Heart left ventricle (tissue), 16 donors: ENCODE measurements around the gene TMEM72. TPM values are rescaled to one million over a fixed set of nuclear protein-coding genes. Genes with fewer than 3 reads are reported as not detected.
A peak's percentile ranks its signal among the peaks of the same experiment; 100 is the strongest.

Source experiments
- ATAC-seq, 4 donors: fragments of 200-7000 bp; cut with Tn5 transposase; one replicate each; pipeline ENCODE4 v1.9.1; 2020 to 2022; ENCODE audit warnings: moderate library complexity in 4 of 4, mild to moderate bottlenecking in 3 of 4, moderate number of reproducible peaks in 1 of 4
- DNase-seq, 5 donors: peaks; one replicate each; pipeline ENCODE4 v3.0.0-alpha.2; 2020
- H3K27ac ChIP-seq, 12 donors: fragments of 200-600 bp; sonication (generic) in 4 of 12; one replicate each; pipeline versions ENCODE4 v1.5.0 to v1.8.0; 2016 to 2022; ENCODE audit warnings: mild to moderate bottlenecking in 2 of 12
- H3K27me3 ChIP-seq, 9 donors: fragments of 200-600 bp; sonication (generic) in 2 of 9; one replicate each; pipeline versions ENCODE4 v1.5.1 to v1.8.0; 2016 to 2022; ENCODE audit warnings: mild to moderate bottlenecking in 3 of 9
- H3K36me3 ChIP-seq, 9 donors: fragments of 200-600 bp; sonication (generic) in 2 of 9; one replicate each; pipeline versions ENCODE4 v1.5.0 to v1.8.0; 2018 to 2022; ENCODE audit warnings: mild to moderate bottlenecking in 2 of 9
- H3K4me1 ChIP-seq, 12 donors: fragments of 200-600 bp; sonication (generic) in 4 of 12; one replicate each; pipeline versions ENCODE4 v1.5.0 to v1.8.0; 2016 to 2022; ENCODE audit warnings: mild to moderate bottlenecking in 3 of 12
- H3K4me3 ChIP-seq, 12 donors: fragments of 200-600 bp; sonication (generic) in 4 of 12; one replicate each; pipeline versions ENCODE4 v1.5.0 to v1.8.0; 2017 to 2022; ENCODE audit warnings: mild to moderate bottlenecking in 9 of 12, moderate library complexity in 4 of 12
- H3K9me3 ChIP-seq, 12 donors: fragments of 200-600 bp; sonication (generic) in 4 of 12; one replicate each; pipeline versions ENCODE4 v1.5.0 to v1.8.0; 2016 to 2022; ENCODE audit warnings: mild to moderate bottlenecking in 1 of 12
- POLR2A ChIP-seq, 2 donors: fragments of 450-650 bp; IDR thresholded peaks; one replicate each; pipeline ENCODE4 v1.6.1; 2017; ENCODE audit warnings: antibody characterized with exemption in 2 of 2, mild to moderate bottlenecking in 2 of 2, moderate library complexity in 2 of 2
- WGBS, 4 donors: extraction: QIAGEN DNeasy Blood & Tissue Kit in 2 of 4; methylation state at CpG; one replicate each; pipeline versions ENCODE4 v1.1.5 to v1.1.7; 2013 to 2018; 5-methylcytosine and 5-hydroxymethylcytosine counted together
- intact Hi-C, 10 donors: fragments of 100-400 bp; cut with DNase I; formaldehyde crosslinking; loops; one replicate each; pipeline versions ENCODE4 v1.11.1 to v1.14.2; 2022
- polyA plus RNA-seq, 2 donors: library from polyadenylated mRNA; stranded (reverse); fragments of 200-250 nt; gene quantifications; one replicate each; pipeline ENCODE4 v1.2.3, GENCODE V29; 2013
- total RNA-seq, 9 donors: library from RNA; depleted of rRNA in 2 of 9; stranded (reverse); fragments of >200 nt in 2 of 9; fragmentation: NEBNext Ultra II Directional in 3 of 9; extraction: Animal tissue kit (Norgen Biotek cat#: 25700) in 3 of 9; gene quantifications; one replicate each; pipeline versions ENCODE4 v1.1.0 to v1.2.4, GENCODE V29; 2016 to 2023
- TF ChIP-seq, protein P1 (sequence below), 12 donors: fragments of 200-600 bp; sonication (generic) in 4 of 12; IDR thresholded peaks; one replicate each; pipeline versions ENCODE4 v1.5.0 to v1.8.0; 2018 to 2022; ENCODE audit warnings: antibody characterized with exemption in 12 of 12, mild to moderate bottlenecking in 5 of 12
- donor health status: ischemic (EF 13 %, LVEDD 7.1; RV severe dilation, severe dysfunction).
- donor health status: healthy with polysubstance abuse.
- donor health status: DM: no; HTN: yes; CAD: no.
- donor health status: DM: no; HTN: no; CAD: no.
- donor health status: ischemic (EF 25% LVEDD 6.9; RV normal size, moderate dysfunction).
- donor health status: ischemic (EF 25% LVEDD 5.7; RV mildly dilated, moderate dysfunction).
- donor health status: healthy.
- donor health status: DM: yes; HTN: yes; CAD: no.
- donor health status: ischemic (EF 35%, LVEDD 5.7; RV mildly dilated, moderate dysfunction).
- donor health status: nonischemic (EF 11% LVEDD 7.7; RV severe dilation, severe dysfunction).
- donor health status: DM: yes; HTN: yes; CAD: no.
- donor health status: PGD.
- donor health status: ischemic (EF 29% LVEDD 5.4; RV normal size, mild dysfunction).
- donor health status: nonischemic (EF 23%, LVEDD 6.1; RV moderate dilation, normal function).

Gene TMEM72
- total and polyA plus RNA-seq, 11 donors, result 0.15 to 0.27 TPM; not detected in 9

DNA sequence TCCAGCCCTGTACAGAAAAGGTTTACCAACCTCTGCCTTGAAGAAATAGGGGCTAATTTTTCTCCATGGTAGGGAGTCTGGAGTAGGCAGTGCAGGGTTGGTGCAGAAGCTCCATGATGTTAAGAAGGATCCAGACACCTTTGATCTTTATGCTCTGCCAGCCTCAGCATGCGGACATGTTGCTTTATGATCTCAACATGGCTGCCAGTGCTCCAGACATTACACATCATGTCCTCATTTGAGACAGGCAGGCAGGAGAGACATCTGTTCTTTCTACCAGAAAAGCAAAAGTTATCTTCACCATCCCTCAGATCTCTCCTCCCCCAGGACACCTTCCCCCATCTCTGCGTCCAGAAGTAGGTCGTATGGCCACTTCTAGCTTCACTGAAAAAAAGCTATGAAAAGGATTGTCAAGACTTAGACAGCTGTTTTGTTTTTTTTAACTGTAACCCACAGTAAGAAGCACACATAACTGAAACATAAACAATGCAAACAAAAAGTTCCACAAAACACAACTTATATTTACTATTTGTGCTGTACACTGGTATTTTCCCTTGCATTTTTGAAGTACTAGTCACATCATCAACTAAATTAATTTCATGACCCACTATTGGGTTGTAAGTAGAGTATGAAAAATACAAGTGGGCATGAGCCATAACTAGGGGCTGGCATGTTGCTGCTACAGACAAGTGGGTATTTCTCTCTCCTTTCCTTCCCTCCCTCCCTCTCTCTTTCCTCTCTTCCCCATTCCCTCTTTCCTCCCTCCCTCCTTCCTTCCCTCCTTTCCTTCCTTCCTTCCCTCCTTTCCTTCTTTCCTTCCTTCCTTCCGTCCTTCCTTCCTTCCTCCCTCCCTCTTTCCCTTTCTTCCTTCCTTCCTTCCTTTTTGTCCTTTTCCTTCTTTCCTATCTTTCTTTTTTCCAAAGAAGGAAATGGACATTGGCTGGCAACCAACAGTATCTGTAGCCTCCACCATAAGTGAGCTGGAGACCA lies 45.9 kb downstream of the TMEM72 start:
- no peak for ATAC-seq
- no peak for TF ChIP-seq POLR2A (IDR thresholded peaks at IDR 0.05)
- TF ChIP-seq, protein P1, sequence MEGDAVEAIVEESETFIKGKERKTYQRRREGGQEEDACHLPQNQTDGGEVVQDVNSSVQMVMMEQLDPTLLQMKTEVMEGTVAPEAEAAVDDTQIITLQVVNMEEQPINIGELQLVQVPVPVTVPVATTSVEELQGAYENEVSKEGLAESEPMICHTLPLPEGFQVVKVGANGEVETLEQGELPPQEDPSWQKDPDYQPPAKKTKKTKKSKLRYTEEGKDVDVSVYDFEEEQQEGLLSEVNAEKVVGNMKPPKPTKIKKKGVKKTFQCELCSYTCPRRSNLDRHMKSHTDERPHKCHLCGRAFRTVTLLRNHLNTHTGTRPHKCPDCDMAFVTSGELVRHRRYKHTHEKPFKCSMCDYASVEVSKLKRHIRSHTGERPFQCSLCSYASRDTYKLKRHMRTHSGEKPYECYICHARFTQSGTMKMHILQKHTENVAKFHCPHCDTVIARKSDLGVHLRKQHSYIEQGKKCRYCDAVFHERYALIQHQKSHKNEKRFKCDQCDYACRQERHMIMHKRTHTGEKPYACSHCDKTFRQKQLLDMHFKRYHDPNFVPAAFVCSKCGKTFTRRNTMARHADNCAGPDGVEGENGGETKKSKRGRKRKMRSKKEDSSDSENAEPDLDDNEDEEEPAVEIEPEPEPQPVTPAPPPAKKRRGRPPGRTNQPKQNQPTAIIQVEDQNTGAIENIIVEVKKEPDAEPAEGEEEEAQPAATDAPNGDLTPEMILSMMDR (IDR thresholded peaks at IDR 0.05), result no peak
- Histone ChIP-seq H3K27ac (peak overlapping the region; percentile 83 to 98 (median 93)), H3K4me1 (peaks cover 6 to 83% (median 53%) of the 10 kb centered on the region in 12 donors), H3K36me3 (peaks cover 0 to 22% (median 0%) of the 10 kb centered on the region in 9 donors), H3K4me3 (no peak overlapping the region), H3K9me3 (peaks cover 0 to 6% (median 0%) of the 10 kb centered on the region in 12 donors), H3K27me3 (no peaks in the 10 kb centered on the region)
- no peak for DNase-seq
- intact Hi-C loops, result loop anchor here in 2 of 10 donors (5.0 to 10.0 kb wide), 2 partner anchors 45 to 82 kb away; partner anchors contain the start of gene ZNF22 (in 1 of the 2)
- 90 to 94% (median 92%) methylated on average over 4 of the region's 4 CpGs for WGBS, 4 donors

DNA sequence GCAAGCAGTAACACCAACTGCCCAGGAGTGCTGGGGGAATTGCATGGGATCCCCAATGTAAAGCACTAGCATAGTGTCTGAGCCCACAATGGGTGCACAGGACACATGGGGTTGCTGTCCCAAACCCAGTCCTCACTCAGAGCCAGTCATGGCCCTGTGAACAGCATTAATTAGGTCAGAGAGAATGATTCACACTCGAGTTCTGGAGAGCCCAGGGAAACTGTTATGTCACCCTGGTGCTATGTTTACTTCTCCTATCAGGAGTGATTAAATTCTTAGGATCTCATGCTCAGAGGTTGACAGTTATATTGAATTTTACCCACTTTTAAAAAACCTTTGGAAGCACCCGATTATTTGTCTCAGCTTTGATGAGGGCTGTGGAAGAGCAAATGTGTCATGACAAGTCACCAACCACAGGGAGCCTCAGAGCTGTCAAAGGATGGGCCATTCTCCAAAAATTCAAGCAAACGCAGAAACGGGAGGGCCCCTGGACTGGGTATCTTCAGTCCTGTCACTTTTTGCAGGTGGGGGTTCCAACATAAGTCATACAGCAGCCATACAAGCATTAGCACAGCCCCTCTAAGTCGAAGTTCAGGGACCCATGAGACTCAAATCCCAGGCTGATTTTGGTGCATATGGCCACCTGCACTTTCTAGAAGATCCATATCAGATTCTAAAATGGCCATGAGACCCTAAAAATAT lies 47.2 kb downstream of the TMEM72 start:
- intact Hi-C loops, result loop anchor here in 2 of 10 donors (2.0 to 10.0 kb wide), 5 partner anchors 16 to 84 kb away; partner anchors contain the start of gene ZNF22 (in 1 of the 2)
- ATAC-seq, result peak; percentile 48 to 77 (median 65)
- DNase-seq, result peak in 3 of 5 donors; percentile 32 to 64 (median 56)

DNA sequence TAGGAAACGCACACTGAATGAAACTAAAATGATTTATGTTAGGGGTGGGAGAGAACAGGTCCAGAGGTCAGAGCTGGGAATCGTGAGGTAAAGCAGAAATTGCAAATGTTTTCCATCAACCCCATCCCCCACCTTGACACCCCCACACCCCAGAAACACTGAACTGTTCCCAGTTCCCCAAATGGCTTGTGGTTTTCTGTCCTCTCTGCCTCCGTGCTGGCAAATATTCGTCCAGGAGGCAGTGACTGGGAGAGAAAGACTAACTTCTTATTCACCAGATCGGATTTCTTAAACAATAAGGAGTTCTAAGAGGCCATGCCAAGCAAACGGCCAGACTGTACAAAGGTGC lies 47.7 kb downstream of the TMEM72 start:
- Histone ChIP-seq H3K9me3 (peaks cover 0 to 6% (median 0%) of the 10 kb centered on the region in 12 donors), H3K4me1 (peaks cover 9 to 87% (median 58%) of the 10 kb centered on the region in 12 donors), H3K27me3 (no peaks in the 10 kb centered on the region), H3K36me3 (peaks cover 0 to 13% (median 0%) of the 10 kb centered on the region in 9 donors), H3K27ac (peak overlapping the region; percentile 83 to 98 (median 93)), H3K4me3 (peak overlapping the region; percentile 45 to 90 (median 76))
- intact Hi-C loops, result loop anchor here in 2 of 10 donors (1.0 to 10.0 kb wide), 7 partner anchors 16 to 84 kb away; partner anchors contain the start of genes DEPP1 (in 1 of the 2) and ZNF22 (in 1 of the 2)
- ATAC-seq (no peak), DNase-seq (no peak)
- WGBS, 4 donors, result 5 to 9% (median 9%) methylated on average over 6 of the region's 6 CpGs
- no peak for TF ChIP-seq POLR2A (IDR thresholded peaks at IDR 0.05)
- TF ChIP-seq, protein P1 (IDR thresholded peaks at IDR 0.05), result no peak

More for the DNA sequence above, 47.2 kb downstream of the TMEM72 start:
- Histone ChIP-seq H3K27me3 (no peaks in the 10 kb centered on the region), H3K36me3 (peaks cover 0 to 17% (median 0%) of the 10 kb centered on the region in 9 donors), H3K9me3 (peaks cover 0 to 6% (median 0%) of the 10 kb centered on the region in 12 donors), H3K4me3 (peak overlapping the region; percentile 45 to 90 (median 76)), H3K4me1 (peaks cover 6 to 83% (median 55%) of the 10 kb centered on the region in 12 donors), H3K27ac (peak overlapping the region; percentile 83 to 98 (median 93))
- 24 to 35% (median 31%) methylated on average over 5 of the region's 5 CpGs for WGBS, 4 donors
- TF ChIP-seq, protein P1 (IDR thresholded peaks at IDR 0.05), result no peak
- peak in 1 of 2 donors; percentile 9 for TF ChIP-seq POLR2A (IDR thresholded peaks at IDR 0.05)
